IPS-NIHi7 (cell line): ENCODE measurements around the gene TBC1D3I.
"Not testable (repeated sequence)": the region's sequence is repeated elsewhere in the genome, so short reads cannot be mapped to it uniquely, and the experiment has no call there.

ENCODE experiments used
- DNase-seq: peaks from one replicate; pipeline ENCODE4 v3.0.0; 2012; ENCODE audit warnings: mixed read lengths; ENCODE audit errors: extremely low spot score

TBC1D3I gene

GRCh38 chr17:36264470-36264869 is at the start of gene TBC1D3I:
Gene TBC1D3I, minus strand, starts transcription at chr17:36264570. Its CDS starts 1,585 bp downstream, at chr17:36262985.
- not testable (repeated sequence) for DNase-seq

DNA sequence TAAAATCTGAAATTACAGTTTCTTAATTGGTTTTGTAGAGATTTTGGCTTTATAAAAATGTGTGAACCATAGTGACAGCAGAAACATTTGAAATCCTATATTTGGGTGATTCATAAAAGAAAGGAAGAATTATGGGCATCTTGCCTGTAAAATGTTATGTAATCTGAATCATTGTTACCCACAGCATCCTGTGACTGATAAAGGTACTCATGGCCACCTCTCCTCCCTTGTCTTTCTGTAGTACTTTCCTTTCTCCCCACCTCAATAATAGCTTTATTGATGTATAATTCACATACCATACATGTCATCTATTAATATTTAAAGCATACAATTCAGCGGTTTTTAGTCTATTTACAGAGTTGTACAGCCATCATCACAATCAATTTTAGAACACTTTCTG is 30.8 kb upstream of the TBC1D3I start:
- DNase-seq: not testable (repeated sequence)

DNA sequence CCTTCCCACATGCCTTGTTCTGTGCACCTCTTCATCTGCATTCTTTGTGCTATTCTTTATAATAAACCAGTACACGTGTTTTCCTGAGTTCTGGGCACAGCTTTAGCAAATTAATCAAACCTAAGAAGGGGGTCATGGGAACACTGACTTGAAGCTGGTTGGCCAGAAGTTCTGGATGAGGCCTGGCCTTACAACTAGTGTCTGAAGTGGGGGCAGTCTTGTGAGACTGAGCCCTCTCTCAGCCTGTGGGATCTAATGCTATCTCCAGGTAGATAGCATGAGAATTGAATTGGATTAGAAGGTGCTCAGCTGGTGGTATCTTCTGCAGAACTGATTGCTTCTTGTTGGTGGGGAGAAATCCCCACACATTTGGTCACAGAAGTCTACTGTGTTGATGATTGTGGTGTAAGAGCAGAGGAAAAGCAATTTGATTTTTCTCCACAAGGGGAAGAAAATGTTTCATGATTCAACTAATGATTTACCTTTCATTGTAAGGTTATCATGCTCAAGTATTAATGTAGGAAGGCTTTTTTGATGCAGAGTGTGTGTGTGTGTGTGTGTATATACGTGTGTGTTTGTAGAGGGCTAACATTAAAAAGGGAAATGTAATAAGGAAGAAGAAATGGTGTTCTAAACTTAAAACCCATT is 25.7 kb upstream of the TBC1D3I start:
- not testable (repeated sequence) for DNase-seq

- DNase-seq: not testable (repeated sequence)
These were observed 19.8 kb upstream of the TBC1D3I start for GRCh38 chr17:36284219-36284618.

DNA sequence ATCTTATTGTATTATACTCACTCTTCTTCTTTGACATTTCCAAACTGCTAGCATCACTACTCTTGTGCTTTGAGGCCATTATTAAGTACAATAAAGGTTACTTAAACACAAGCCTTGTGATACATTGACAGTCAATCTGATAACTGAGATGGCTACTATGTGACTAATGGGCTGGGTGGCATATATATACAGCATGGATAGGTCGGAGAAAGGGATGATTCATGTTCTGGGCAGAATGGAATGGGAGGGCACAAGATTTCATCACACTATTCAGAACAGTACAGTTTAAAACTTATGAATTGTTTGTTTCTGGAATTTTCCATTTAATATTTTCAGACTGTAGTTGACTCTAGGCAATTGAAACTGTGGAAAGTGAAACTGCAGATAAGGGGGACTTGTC is 18.9 kb upstream of the TBC1D3I start:
- not testable (repeated sequence) for DNase-seq

GRCh38 chr17:36242046-36242445 is 22.3 kb downstream of the TBC1D3I start:
- not testable (repeated sequence) for DNase-seq

DNA sequence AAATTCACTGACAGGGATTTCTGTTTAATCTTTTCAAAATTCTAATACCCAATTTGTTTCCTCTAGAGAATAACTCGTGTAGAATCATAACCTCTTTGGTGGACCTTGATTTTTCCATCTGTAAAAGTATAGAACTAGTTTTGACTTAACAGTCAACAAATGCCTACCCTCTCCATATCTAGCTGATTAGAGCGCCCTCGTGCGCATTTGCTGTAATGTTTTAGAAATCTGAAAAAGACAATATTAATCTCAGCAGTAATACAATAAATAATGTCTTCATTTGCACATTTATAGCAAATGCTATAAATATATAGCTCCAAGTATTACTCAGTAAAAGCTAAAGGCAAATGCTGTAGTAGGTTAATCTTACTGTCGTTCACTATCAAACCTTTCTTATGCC is 34.7 kb downstream of the TBC1D3I start:
- DNase-seq: not testable (repeated sequence)

GRCh38 chr17:36222967-36223366 is 41.4 kb downstream of the TBC1D3I start:
- DNase-seq: not testable (repeated sequence)

DNA sequence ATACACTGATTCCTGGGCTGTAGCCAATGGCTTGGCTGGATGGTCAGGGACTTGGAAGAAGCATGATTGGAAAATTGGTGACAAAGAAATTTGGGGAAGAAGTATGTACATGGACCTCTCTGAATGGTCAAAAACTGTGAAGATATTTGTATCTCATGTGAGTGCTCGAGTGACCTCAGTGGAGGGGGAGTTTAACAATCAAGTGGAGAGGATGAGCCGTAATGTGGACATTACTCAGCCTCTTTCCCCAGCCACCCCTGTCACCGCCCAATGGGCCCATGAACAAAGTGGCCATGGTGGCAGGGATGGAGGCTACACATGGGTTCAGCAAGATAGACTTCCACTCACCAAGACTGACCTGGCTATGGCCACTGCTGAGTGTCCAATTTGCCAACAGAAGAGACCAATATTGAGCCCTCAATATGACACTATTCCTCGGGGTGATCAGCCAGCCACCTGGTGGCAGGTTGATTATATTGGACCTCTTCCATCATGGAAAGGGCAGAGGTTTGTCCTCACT is 42.7 kb downstream of the TBC1D3I start:
- DNase-seq: not testable (repeated sequence)

GRCh38 chr17:36220737-36221580 is 43.4 kb downstream of the TBC1D3I start:
- DNase-seq: not testable (repeated sequence)

- DNase-seq: not testable (repeated sequence)
These were observed 44.8 kb downstream of the TBC1D3I start for GRCh38 chr17:36219556-36219955.

- DNase-seq: not testable (repeated sequence)
These were observed 48.7 kb downstream of the TBC1D3I start for GRCh38 chr17:36215406-36216308.

GRCh38 chr17:36214918-36215317 is 49.5 kb downstream of the TBC1D3I start:
- no peak for DNase-seq

DNA sequence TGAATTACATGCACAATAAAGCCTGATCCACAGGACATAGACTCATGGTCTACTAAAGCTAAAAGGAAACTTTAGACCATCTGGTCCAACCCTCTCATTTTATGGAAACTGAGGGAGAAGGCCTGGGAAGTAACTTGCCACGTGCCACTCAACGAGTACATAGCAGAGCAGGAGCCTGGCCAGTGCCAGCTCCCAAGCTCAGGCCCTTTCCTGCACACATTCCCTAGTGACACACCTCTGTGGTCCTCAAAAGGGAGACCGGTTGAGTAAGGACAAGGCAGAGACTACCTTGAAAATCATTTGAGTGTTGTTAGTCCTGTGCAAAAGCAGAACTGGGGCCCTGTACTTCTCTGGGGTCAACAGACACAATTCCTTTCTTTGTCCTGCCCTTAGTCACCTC is 50.7 kb downstream of the TBC1D3I start:
- DNase-seq: no peak

DNA sequence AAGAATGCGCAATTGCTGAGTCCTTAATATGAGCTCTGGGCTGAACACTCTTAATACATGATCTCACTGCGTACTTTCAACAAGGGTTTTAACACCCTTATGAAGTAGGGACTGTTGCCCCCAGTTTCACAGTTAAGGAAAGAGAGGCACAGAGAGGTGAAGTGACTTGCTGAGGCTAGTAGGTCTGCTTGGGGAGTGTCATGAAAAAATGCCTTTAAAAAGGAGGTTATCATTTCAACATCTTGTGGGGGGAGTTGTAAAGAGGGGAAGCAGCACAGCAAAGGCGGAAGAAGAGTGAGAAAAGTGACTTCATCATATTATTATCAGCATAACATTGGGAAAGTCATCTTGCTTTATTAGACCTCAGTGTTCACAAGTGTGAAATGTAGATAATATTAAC is 51.4 kb downstream of the TBC1D3I start:
- DNase-seq: no peak

GRCh38 chr17:36212272-36212605 is 52.1 kb downstream of the TBC1D3I start:
- no peak for DNase-seq

GRCh38 chr17:36211484-36212271 is 52.7 kb downstream of the TBC1D3I start:
- not testable (repeated sequence) for DNase-seq

DNA sequence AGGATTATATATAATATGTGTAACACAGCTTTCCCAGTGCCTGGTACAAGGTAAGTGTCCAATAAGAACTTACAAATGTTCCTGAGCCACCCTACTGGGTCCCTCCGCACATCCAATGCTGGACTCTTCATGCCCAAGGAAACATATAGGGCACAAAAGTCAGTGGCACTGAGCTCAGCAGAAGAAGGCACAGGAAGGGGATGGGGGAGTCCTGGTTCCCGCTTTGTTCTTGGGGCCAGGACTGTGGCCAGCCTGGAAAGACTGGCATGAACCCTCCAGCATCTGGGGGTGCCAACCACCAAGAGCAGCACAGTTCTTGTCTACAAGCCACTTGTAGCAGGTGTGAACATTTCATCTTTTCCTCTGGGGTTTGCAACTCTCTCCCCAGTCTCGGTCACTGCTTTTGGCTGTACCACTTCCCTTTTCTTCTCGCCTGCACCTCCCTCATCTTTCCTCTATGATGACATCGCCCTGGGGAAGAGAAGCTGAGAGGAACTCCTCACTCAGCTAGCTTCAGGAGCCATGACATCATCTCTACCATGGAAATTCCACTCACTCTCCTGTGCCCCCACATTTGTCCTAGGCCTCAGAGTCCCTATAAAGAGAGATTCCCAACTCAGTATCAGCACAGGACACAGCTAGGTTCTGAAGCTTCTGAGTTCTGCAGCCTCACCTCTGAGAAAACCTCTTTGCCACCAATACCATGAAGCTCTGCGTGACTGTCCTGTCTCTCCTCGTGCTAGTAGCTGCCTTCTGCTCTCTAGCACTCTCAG is 53.7 kb downstream of the TBC1D3I start, which contains the start of gene CCL4L2:
Gene CCL4L2 (plus strand): TSS at position 625 of the 773 bp plus-strand sequence.
- DNase-seq: not testable (repeated sequence)

- no peak for DNase-seq
These were observed 54.8 kb downstream of the TBC1D3I start for GRCh38 chr17:36209575-36209974.

- DNase-seq: not testable (repeated sequence)
These were observed 57.0 kb downstream of the TBC1D3I start for GRCh38 chr17:36207383-36207782.
